ENCODE measurements around the gene FAM53A. TPM values are rescaled to one million over a fixed set of nuclear protein-coding genes. Genes with fewer than 3 reads are reported as not detected.
"Not testable (repeated sequence)": the region's sequence is repeated elsewhere in the genome, so short reads cannot be mapped to it uniquely, and the experiment has no call there.

Gene FAM53A
- total and polyA plus RNA-seq, 10 donors: 0.60 to 4.3 (median 1.9) TPM

DNA sequence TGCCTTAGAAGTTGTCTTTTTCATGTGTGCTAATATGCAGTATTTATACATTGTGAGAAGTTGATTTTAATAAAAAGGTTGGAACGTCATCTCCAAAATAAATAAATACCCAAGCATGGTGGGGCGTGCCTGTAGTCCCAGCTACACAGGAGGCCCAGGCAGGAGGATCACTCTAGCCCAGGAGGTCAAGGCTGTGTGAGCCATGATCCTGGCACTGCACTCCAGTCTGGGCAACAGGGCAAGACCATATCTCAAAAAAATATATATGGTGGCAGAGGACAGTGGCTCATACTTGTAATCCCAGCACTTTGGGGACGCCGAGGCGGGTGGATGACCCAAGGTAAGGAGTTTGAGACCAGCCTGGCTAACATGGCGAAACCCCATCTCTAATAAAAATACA is 21.6 kb upstream of the FAM53A start:
- H3K36me3 ChIP-seq: peaks cover 0 to 69% (median 31%) of the 10 kb centered on the region in 6 donors
- 93 to 98% (median 97%) methylated on average over 6 of the region's 6 CpGs for WGBS, 5 donors
- no peaks in the 10 kb centered on the region for H3K9me3 ChIP-seq
- H3K4me3 ChIP-seq: no peak overlapping the region
- intact Hi-C loops (cut with DNase I; ENCODE audit: low total_unique reads): no loop called here
- no peak for DNase-seq
- H3K27me3 ChIP-seq (replicated peaks in 1 of 7): no peaks in the 10 kb centered on the region
- no peak overlapping the region for H3K27ac ChIP-seq
- TF ChIP-seq POLR2A (IDR thresholded peaks at IDR 0.05) (no peak), POLR2AphosphoS5 (IDR thresholded peaks at IDR 0.05) (no peak)
- TF ChIP-seq, protein P1, sequence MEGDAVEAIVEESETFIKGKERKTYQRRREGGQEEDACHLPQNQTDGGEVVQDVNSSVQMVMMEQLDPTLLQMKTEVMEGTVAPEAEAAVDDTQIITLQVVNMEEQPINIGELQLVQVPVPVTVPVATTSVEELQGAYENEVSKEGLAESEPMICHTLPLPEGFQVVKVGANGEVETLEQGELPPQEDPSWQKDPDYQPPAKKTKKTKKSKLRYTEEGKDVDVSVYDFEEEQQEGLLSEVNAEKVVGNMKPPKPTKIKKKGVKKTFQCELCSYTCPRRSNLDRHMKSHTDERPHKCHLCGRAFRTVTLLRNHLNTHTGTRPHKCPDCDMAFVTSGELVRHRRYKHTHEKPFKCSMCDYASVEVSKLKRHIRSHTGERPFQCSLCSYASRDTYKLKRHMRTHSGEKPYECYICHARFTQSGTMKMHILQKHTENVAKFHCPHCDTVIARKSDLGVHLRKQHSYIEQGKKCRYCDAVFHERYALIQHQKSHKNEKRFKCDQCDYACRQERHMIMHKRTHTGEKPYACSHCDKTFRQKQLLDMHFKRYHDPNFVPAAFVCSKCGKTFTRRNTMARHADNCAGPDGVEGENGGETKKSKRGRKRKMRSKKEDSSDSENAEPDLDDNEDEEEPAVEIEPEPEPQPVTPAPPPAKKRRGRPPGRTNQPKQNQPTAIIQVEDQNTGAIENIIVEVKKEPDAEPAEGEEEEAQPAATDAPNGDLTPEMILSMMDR (IDR thresholded peaks at IDR 0.05 in 8 of 11, conservative IDR thresholded peaks at IDR 0.05 in 3 of 11): no peak
- peaks cover 11 to 67% (median 34%) of the 10 kb centered on the region in 6 donors for H3K4me1 ChIP-seq

- WGBS, 5 donors: 92 to 98% (median 94%) methylated on average over 1 of the region's 1 CpG
- Histone ChIP-seq H3K27me3 (replicated peaks in 1 of 7) (no peaks in the 10 kb centered on the region), H3K4me3 (no peak overlapping the region), H3K4me1 (peaks cover 0 to 60% (median 20%) of the 10 kb centered on the region in 6 donors), H3K27ac (no peak overlapping the region), H3K36me3 (peaks cover 0 to 81% (median 41%) of the 10 kb centered on the region in 6 donors), H3K9me3 (no peaks in the 10 kb centered on the region)
- DNase-seq: no peak
- intact Hi-C loops (cut with DNase I; ENCODE audit: low total_unique reads): no loop called here
- TF ChIP-seq, protein P1 (IDR thresholded peaks at IDR 0.05 in 8 of 11, conservative IDR thresholded peaks at IDR 0.05 in 3 of 11): no peak
- no peak for TF ChIP-seq POLR2AphosphoS5 (IDR thresholded peaks at IDR 0.05)
- TF ChIP-seq POLR2A (IDR thresholded peaks at IDR 0.05): no peak
Measured at GRCh38 chr4:1703867-1704266, 19.8 kb upstream of the FAM53A start.

- H3K4me3 ChIP-seq; H3K27me3 ChIP-seq (replicated peaks in 1 of 7); H3K9me3 ChIP-seq; DNase-seq; intact Hi-C loops (cut with DNase I; ENCODE audit: low total_unique reads): not testable (repeated sequence)
- Histone ChIP-seq H3K27ac (peak overlapping the region in 5 of 8 donors; percentile 22 to 74 (median 45)), H3K4me1 (peaks cover 0 to 43% (median 11%) of the 10 kb centered on the region in 6 donors), H3K36me3 (peaks cover 0 to 100% (median 58%) of the 10 kb centered on the region in 6 donors)
- WGBS, 5 donors: 64 to 82% (median 74%) methylated on average over 8 of the region's 8 CpGs
Measured at GRCh38 chr4:1701671-1702070, 17.6 kb upstream of the FAM53A start.

DNA sequence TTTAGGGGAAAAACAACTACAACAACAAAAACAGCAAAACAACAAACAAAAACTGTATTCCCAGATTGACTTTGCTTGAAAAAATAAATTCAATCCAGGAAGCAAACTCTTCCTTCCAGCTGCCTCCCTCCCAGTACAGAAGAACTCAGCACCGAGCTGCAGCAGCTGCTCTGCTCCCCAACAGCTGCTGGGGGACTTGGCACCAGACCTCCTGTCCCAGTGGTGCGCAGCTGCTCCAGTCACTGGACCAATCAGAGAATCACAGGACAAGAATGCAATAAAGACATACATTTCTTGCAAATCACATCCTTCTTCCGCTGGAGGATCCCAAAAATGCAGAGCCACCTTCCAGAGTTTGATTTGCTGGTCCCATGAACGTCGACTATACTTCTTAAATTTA is 11.8 kb upstream of the FAM53A start:
- no peak overlapping the region for H3K27ac ChIP-seq
- no peaks in the 10 kb centered on the region for H3K27me3 ChIP-seq (replicated peaks in 1 of 7)
- intact Hi-C loops (cut with DNase I; ENCODE audit: low total_unique reads): no loop called here
- H3K9me3 ChIP-seq: no peaks in the 10 kb centered on the region
- WGBS, 5 donors: 84 to 91% (median 88%) methylated on average over 5 of the region's 5 CpGs
- no peak for TF ChIP-seq POLR2A (IDR thresholded peaks at IDR 0.05)
- TF ChIP-seq POLR2AphosphoS5 (IDR thresholded peaks at IDR 0.05): no peak
- TF ChIP-seq, protein P1 (IDR thresholded peaks at IDR 0.05 in 8 of 11, conservative IDR thresholded peaks at IDR 0.05 in 3 of 11): no peak
- H3K4me1 ChIP-seq: peaks cover 0 to 24% (median 12%) of the 10 kb centered on the region in 6 donors
- DNase-seq: no peak
- peaks cover 0 to 100% (median 82%) of the 10 kb centered on the region in 6 donors for H3K36me3 ChIP-seq
- no peak overlapping the region for H3K4me3 ChIP-seq
